GM19238 (cell line): ENCODE data around the gene SLC2A6.

ENCODE experiments used
- DNase-seq: peaks from one replicate; pipeline ENCODE4 v3.0.0; 2011; ENCODE audit warnings: low spot score; ENCODE audit not compliant: insufficient read length

SLC2A6 gene, protein sequence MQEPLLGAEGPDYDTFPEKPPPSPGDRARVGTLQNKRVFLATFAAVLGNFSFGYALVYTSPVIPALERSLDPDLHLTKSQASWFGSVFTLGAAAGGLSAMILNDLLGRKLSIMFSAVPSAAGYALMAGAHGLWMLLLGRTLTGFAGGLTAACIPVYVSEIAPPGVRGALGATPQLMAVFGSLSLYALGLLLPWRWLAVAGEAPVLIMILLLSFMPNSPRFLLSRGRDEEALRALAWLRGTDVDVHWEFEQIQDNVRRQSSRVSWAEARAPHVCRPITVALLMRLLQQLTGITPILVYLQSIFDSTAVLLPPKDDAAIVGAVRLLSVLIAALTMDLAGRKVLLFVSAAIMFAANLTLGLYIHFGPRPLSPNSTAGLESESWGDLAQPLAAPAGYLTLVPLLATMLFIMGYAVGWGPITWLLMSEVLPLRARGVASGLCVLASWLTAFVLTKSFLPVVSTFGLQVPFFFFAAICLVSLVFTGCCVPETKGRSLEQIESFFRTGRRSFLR

DNA sequence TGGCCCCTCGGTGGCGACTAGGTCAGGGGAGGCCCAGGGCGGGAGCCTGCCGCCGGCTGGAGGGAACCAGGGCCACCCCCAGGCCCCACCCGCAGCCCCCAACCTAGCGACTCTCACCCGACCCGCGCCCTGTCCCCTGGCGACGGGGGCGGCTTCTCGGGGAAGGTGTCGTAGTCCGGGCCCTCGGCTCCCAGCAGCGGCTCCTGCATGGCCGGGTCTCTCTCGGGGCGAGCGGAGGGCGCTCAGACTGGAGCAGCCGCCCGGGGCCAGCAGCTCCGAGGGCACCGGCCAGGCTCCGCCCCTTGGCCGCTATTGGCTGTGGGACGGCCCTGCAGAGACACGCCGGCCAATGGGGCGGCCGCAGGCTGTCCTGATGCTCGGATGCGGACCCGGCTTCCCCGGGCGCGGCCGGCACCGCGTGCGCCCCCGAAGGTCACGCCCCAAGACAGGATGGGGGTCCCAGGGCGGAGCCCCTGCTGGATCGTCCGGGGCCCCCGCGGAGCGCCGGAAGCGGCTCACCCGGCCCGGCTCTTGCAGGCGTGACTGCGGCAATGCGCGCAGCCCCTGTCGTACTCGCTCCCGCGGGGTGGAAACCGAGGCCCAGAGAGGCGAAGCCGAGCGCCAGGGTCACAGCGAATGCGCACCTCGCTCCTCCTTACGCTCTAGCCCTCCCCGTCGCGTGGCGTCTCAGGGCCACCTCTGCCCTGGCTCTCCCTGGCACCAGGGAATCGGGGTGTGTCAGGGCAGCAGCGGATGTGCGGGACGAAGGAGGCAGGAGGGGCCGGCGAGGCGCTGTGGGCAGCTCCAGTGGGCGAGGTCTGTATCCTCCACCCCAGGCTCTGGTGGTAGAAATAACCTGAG, at the start of gene SLC2A6:
TSS of gene SLC2A6 (minus strand) at position 249 of the 861 bp plus-strand sequence. CDS start at position 209, 40 bp downstream.
- DNase-seq: peak; percentile 99

DNA sequence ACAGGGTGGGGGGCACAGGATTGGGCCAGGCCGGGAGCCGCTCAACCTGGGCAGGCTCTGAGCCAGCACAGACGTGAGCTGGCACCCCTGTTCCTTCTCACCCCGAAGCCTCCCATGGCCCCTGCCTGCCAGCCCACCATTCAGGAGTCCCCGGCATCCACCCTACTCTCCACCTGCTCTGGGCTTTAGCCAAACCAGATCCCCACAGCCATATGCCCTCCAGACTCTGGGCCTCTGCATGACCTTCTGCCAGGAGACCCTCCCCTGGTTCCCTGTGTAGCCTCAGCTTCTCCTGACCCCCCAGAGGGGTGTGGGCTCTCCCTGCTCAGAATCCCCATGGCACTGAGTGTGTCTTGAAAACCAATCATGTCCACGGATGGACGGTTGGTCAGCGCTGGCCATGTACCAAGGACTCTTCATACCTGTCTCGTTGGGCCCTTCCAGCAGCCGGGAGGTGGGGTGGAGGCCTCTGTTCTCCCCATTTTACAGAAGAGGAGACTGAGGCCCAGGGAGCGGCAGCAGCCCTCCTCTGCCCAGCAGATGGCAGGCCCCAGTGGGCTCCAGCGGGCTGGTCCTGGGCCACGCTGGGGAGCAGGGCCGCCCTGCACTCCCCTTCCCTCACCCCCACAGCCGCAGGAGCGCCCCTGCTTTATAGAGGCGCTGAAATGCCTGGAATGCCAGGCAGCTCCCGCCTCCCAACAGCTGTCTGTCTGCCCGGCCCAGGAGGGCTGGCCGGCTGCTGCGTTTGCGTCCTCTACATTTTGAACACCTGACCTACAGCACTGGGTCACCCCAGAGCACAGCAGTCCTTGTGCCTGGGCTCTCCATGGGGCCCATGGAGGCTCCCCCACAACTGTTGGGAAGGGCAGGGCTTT, 49.3 kb upstream of the SLC2A6 start:
- DNase-seq: no peak

GRCh38 chr9:133527444-133527920, 48.6 kb upstream of the SLC2A6 start:
- DNase-seq: no peak

DNA sequence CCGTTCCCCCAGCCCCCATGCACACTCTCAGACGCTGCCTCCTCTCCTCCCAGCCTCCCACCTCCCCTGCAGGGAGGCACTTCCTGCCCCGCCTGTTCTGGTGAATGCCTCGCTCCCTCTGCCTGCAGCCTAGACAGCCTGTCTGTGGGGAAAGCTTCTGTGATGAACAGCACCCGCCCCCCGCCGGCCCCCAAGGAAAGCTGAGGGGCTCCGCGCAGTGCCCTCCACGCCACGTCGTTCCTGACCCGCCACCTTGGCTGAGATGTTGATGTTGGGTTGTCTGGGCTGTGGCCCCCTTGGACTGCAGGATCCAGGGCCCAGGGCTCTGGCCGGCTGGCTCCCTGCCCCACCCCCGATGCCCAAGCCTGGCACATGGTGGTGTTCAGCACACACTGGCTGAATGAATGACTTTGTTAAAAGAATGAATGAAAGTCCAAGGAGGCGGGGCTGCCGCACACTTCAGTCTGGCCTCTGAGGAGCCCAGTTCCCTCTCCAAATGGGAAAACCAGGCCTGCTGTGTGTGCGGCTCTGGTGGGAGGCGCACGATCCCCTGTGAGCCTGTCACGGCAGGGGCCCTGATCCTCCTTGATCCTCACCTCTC, 47.9 kb upstream of the SLC2A6 start:
- no peak for DNase-seq

DNA sequence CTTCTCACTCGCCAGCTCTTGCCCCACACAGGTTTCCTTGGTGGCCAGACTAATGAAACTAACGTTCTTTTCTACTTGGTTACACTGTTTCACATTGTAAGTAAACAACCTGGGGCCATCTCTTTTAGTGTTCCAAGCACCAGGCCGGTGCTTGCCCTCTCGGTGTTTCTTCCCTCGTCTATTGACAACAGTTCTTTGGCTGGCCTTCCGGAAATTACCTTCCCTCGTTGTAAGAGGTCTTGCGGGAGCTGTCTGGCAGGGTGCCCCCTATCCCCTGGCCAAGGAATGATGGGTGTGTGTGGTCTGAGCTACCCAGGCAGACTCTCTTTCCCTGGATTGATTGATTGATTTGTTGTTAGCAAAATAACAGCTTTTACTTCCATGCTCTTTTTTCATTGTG, 46.8 kb upstream of the SLC2A6 start:
- no peak for DNase-seq

DNA sequence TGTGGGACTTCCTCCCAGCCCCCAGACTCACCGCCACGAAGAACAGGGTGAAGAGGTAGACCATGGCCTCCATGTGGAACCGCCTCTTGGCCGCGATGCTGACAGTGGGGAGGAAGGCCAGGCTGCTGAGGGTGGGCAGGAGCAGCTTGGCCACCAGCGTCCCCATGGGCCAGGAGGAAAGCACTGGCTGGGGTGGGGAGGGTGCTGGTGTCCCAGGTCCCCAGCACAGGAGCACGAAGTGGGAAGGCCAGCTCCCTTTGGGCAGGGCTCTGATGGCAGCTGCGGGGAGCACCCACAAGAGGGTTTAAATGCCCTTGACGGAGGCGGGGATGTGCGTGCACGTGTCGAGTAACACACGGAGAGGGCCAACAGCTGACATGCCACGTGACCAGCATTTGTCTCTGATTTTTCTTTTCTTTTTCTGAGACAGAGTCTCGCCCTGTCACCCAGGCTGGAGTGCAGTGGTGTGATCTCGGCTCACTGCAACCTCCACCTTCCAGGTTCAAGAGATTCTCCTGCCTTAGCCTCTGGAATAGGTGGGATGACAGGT, 45.9 kb upstream of the SLC2A6 start, which contains the start of gene MYMK:
TSS of gene MYMK (minus strand) at position 281 of the 550 bp plus-strand sequence. CDS start at position 166, 115 bp downstream.
- no peak for DNase-seq

DNA sequence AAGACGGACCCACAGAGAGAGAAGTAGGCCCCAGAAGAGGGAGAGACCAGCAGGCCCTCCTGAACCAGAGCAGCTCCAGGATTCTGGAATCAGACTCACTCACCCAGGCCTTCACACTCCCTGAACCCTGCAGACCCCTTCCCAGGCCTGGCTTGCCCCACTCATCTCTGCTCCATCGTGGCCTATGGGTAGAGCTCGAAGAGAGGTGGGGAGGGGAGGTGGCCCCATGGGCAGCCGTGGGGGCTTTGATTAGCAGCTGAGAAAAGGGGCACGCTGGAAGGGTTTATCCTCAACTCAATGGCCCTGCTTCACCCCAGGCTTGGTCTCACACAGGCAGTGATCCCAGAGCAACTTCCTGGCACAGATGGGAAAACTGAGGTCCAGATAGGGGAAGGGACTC, 45.2 kb upstream of the SLC2A6 start:
- DNase-seq: no peak

DNA sequence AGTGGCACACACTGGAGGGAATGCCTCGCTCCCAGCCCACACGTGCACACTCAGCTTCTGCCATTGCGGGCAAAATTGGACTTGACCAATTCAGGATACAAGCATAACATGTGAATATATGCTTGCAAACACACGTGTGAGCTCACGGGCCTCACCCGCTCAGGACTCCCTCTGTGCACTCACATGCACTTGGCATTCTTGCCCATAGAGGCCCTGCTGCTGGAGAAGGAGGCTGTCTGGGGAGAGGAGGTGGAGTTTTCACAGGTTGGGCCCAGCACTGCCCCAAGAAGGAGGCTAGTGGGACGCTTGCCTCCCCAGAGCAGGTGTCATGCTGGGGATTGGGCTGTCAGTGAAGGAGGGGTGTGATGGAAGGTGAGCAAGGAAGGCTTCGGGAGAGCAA, 44.2 kb upstream of the SLC2A6 start:
- DNase-seq: no peak

DNA sequence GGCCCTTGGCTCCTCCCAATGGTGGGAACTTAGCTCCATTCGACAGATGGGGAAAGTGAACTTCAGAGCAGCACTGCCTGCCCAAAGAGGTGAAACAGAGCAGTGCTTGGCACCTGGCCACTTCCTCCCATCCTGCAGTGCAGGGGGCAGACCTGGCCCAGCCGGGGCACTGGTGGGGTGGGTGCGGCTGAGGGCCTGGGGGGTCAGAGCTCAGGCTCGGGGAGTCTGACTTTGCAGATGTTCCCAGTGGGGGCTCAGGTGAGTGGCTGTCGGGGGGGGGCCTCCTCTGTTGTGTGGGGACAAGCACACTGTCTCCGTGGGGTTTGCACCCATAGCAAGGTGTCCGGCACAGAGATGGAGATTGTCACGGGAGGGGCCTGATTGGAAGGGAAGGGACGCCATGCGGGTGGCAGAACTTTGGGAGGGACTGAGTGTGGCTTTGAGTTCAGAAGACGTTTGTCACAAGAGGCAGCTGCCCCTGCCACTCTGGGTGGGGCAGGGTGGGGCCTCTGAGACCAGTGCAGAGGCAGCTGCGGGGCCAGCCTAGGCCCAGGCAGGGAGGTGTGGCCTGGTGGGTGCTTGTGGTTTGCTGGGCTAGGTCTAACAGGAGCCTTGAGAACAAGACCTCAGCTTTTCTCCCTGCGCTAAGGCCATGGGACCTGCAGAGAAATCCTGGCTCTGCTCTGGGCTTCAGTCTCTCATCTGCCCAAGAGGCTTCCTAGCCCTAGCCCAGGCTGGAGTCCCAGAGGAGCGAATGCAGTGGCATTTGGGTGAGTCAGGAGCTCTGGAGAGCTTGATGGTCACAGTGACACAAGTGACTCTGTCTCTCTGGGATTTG, 43.4 kb upstream of the SLC2A6 start:
- no peak for DNase-seq

- DNase-seq: no peak
Observed at GRCh38 chr9:133521122-133522072, 42.5 kb upstream of the SLC2A6 start.

DNA sequence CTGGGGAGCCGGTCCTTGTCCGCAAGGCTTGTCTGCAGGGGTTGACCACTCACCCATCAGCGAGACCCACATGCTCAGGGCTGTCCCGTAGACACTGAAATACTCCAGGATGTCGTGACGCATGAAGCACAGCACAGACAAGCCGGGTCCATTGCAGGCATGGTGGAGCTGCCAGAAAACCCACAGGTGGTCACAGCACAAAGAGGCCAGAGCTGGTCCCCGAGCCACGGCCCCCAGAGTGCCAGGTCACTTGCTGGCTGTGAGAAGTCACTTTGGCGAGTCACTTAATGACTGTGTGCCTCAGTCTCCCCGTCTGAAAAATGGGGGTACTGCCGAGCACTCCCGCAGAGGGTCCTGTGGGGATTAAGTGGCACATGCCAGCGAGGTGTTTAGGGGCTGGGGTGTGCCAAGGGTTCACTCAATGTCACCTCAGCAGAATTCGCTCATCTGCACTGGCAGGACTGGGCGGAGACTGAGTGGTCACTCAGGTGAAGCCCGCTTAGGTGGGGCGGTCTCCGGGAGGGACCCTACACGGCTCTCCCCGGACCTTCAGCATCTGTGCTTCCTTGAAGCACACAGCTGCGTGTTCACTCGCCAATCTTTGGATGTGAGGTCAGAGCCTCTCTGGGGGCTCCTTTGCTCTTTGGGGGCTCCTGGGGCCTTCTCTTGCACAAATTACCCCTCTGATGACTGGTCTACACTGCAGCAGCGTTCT, 41.4 kb upstream of the SLC2A6 start:
- DNase-seq: no peak

GRCh38 chr9:133519693-133520092, 40.8 kb upstream of the SLC2A6 start:
- no peak for DNase-seq

DNA sequence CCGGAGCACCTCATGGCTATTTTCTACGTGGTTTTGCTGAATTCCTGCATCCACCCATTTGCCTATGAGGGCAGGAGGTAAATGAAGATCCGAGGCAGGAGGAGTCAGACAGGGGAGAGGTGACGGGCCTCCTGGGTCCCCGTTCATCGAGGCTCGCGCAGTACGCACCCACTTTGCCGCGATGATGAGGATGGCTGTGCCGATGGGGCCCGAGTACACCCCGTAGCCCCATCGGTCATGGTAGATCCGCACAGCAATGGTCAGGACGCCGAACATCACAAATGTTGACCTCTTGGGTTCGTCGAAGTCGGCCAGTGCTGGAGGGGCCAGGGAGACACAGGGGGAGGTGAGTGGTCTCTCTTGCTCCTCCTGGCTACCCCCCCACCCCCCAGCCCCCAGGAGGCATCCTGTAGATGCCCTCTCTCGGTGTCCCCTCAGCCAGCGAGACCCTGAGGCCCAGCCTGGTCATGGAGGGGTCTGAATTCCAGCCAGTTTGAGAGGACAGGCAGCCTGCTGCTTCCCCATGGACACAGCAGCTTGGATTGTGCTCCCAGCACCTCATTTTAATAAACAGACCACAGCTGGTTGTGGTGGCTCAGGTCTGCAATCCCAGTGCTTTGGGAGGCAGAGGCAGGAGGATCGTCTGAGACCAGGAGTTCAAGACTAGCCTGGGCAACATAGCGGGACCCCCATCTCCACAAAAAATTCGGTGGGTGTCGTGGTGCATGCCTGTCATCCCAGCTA, 40.0 kb upstream of the SLC2A6 start:
- no peak for DNase-seq

GRCh38 chr9:133518200-133518599, 39.3 kb upstream of the SLC2A6 start:
- DNase-seq: no peak

- no peak for DNase-seq
Observed at GRCh38 chr9:133517711-133518110, 38.8 kb upstream of the SLC2A6 start.

- DNase-seq: no peak
Observed at GRCh38 chr9:133516961-133517350, 38.1 kb upstream of the SLC2A6 start.
